HG03354 (cell line): ENCODE data around the gene B3GNT7.
"Not testable (repeated sequence)": the region's sequence is repeated elsewhere in the genome, so short reads cannot be mapped to it uniquely, and the experiment has no call there.

Experiments
- ATAC-seq: cut with Tn5 transposase; IDR thresholded peaks from one replicate; pipeline ENCODE4 v1.9.1; 2021; ENCODE audit warnings: mild to moderate bottlenecking; ENCODE audit not compliant: unreplicated experiment, poor library complexity, severe bottlenecking

Gene B3GNT7

GRCh38 chr2:231399046-231399852 is 3.7 kb downstream of the B3GNT7 start:
- no peak for ATAC-seq

DNA sequence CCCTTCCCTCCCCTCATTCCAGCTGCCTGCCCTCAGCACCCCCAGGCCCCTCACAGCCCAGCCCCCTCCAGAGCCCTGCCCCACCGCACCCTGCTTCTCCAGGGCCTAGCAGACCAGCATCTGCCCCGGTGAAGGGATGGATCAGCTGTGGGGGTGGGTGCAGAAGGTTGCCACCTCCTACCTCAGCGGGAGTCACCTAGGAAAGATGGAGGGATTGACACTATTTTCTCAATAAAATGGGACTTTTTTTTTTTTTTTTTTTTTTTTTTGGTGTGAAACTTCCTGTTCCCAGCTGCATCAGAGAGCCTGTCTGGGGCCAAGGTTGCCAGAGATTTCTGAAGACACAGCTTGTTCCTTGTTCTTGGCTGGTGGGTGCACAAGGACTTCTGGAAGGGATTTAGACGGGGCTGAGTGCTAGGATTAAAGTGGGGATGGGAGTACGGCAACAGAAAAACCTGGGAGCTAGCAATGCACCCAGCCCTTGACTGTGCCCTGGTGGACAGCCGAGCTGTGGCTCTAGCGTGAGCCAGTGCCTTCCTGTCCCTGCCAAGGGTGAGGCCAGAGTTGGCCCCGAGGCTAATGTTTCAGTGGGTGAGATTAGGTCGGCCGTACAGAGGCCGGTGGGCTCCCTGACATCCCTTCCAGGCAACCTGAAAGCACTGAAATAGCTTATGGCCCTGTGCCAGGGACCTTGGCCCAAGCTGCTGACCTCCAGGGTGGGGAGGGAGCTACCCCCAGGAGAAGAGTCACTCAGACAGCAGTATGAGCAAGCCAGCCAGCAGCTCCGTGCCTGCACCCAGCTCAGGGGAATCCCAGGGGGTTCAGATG is 4.6 kb downstream of the B3GNT7 start:
- ATAC-seq: no peak

- not testable (repeated sequence) for ATAC-seq
Measured at GRCh38 chr2:231400681-231401080, 5.2 kb downstream of the B3GNT7 start.

DNA sequence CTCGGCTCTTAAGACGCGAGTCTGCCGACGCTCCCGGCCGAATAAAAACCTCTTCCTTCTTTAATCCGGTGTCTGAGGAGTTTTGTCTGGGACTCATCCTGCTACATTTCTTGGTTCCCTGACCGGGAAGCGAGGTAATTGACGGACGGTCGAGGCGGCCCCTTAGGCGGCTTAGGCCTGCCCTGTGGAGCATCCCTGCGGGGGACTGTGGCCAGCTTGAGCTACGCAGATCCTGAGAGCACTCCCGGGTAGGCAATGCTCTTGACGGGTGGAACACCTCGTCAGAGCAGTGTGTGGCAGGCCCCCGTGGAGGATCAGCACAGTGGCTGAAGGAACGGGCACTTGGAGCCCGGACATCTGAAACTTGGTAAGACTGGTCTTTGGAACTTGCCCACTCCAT is 5.6 kb downstream of the B3GNT7 start:
- not testable (repeated sequence) for ATAC-seq

DNA sequence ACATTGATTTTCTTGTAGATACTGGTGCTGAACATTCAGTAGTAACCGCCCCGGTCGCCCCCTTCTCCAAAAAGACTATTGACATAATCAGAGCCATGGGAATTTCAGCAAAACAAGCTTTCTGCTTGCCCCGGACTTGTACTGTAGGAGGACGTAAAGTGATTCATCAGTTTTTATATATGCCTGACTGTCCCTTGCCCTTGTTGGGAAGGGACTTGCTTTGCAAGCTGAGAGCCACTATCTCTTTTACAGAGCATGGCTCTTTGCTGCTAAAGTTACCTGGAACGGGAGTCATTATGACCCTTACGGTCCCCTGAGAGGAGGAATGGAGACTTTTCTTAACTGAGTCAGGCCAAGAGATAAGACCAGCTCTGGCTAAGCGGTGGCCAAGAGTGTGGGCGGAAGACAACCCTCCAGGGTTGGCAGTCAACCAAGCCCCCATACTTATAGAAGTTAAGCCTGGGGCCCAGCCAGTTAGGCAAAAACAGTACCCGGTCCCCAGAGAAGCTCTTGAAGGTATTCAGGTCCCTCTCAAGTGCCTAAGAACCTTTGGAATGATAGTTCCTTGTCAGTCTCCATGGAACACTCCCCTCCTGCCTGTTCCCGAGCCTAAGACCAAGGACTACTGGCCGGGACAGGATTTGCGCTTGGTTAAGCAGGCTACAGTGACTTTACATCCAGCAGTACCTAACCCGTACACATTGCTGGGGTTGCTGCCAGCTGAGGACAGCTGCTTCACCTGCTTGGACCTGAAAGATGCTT is 8.1 kb downstream of the B3GNT7 start:
- ATAC-seq: not testable (repeated sequence)

- ATAC-seq: not testable (repeated sequence)
Measured at GRCh38 chr2:231404183-231404578, 8.7 kb downstream of the B3GNT7 start.

- ATAC-seq: not testable (repeated sequence)
Measured at GRCh38 chr2:231405601-231406367, 10.3 kb downstream of the B3GNT7 start.

DNA sequence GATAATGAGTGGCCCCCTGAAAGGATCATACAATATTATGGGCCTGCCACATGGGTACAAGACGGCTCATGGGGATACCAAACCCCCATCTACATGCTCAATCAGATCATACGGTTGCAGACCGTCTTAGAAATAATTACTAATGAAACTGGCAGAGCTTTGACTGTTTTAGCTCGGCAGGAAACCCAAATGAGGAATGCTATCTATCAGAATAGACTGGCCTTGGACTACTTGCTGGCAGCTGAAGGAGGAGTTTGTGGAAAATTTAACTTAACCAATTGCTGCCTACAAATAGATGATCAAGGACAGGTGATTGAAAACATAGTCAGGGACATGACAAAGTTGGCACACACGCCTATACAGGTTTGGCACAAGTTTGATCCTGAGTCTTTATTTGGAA is 12.2 kb downstream of the B3GNT7 start:
- ATAC-seq: not testable (repeated sequence)

- ATAC-seq: not testable (repeated sequence)
Measured at GRCh38 chr2:231408304-231408703, 12.8 kb downstream of the B3GNT7 start.

GRCh38 chr2:231409776-231410175 is 14.3 kb downstream of the B3GNT7 start:
- ATAC-seq: no peak

GRCh38 chr2:231410293-231411004 is 14.9 kb downstream of the B3GNT7 start:
- no peak for ATAC-seq

DNA sequence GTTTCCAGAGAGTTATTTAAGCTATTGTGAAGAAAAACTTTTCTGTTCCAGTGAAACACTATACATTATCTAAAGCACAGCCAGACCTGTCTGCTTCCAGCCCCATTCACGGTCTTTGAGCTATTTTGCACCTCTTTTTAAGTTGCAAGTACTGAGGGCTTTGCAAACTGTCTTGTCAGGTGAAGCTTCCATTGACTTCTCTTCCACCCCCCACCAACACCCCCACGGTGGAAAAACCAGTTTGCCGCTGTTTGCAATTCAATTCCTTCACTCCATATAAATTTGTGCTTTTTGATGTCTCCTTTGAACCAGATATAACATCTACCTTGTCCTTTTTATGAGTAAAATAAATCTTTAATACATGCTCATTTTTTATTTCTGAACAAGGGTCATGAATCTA is 15.7 kb downstream of the B3GNT7 start:
- no peak for ATAC-seq

DNA sequence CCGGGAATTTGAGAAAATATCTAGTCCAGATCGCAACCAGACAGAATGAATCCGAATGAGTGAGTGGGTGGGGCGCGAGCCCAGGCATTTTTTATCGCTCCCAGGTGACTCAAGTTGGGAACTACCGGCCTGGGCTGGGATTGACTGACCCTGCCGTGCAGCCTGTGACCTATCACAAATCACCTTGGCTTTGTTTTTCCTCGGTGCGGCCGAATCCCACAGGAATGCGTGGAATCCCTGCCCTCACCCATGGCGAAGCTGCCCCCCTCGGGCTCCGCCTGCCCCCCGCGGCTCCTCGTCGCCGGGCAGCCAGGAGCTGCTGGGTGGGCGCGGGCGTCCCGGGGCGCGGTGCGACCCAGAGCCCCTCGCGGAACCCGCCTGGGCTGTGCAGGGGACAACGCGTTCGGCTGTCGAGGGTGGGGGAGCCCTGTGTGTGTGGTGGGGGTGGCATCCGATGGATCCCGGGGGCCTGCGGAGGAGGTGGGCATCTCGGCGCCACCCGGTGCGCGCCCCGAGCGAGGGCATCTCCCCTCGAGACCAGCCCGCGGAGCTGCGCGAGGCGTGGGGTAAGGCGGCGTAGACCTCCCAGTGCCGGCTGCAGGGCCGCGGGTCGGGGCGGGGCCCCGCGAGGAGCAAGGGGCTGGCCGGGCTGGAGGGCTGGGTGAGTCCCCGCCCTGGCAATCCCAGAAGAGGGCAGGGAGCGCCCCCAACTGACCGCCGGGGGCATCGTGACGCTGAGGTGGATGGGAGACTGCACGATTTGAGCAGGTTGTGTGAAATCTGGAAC is 16.5 kb downstream of the B3GNT7 start:
- ATAC-seq: peak; percentile 97

- ATAC-seq: no peak
Measured at GRCh38 chr2:231412618-231412963, 17.1 kb downstream of the B3GNT7 start.

DNA sequence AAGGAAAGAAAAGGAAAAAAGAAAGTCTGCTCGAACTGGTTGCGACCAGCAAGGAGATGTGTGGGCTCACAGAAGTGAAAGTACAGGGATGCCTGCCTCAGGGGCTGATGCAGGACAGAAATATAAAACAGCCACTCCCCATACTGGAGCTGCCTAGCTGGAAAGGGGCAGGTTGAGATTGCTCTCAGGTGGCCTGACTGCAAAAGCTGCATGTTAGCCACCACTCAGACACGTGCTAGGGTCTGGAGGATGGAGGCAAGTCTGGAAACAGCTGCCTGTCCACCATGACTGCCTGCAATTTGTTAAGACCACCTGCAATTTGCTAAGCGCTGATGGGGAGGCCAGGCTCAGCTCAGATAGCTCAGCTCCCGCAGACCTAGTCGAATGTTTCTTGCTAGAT is 17.9 kb downstream of the B3GNT7 start:
- ATAC-seq: no peak

DNA sequence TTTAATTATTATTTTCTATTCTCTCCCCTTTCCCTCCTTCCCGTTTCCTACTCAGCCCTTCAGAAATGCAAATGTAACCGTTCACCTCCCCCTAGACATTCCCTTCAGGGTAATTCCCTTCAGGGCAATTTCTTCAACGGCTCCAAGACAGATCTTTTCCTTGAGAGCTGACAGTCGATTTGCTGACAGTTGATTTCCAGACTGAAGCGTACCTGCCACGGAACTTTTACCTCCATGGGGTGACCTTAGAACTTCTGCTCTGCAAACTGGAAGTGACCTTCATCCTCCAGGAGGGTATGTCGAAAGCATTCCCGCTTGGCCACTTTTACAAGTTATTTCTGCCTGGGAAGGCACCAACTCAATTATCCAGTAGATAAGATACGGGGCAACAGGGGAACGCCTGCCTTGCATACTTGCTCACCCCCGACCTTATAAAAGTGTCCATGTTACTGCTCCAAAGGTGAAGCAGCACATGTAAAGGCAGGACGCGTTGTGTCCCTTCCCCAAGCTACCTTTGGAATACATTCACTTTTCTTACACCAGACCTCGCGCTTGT is 18.5 kb downstream of the B3GNT7 start:
- ATAC-seq: no peak

DNA sequence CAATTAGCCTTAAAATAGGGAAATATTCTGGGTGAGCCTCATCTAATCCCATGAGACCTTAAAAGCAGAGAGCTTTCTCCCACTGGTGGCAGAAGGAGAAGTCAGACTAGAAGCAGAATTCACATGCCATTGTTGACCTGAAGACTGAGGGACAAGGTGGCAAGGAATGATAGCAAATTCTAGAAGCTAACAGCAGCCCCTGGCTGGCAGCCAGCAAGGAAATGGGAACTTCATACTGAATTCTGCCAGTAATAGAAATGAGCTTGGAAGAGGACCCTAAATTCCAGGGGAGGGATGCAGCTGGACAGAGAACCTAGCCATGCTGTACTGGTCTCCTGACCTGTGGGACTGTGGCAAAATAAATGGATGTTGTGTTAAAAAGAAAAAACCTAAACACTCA is 19.5 kb downstream of the B3GNT7 start:
- no peak for ATAC-seq
